Osteocyte (in vitro differentiated cells): ENCODE results near the gene GBGT1. TPM values are rescaled to one million over a fixed set of nuclear protein-coding genes. Genes with fewer than 3 reads are reported as not detected.

ENCODE experiments used
- DNase-seq: peaks from one replicate; pipeline ENCODE4 v3.0.0; 2021; ENCODE audit warnings: mixed read lengths; ENCODE audit not compliant: unreplicated experiment; ENCODE audit errors: extremely low spot score
- H3K27ac Mint-ChIP-seq: one replicate; pipeline ENCODE4 v1.8.0; 2021; ENCODE audit warnings: mild to moderate bottlenecking, mixed read lengths; ENCODE audit not compliant: unreplicated experiment
- H3K27me3 Mint-ChIP-seq: one replicate; pipeline ENCODE4 v1.8.0; 2021; ENCODE audit warnings: mixed read lengths; ENCODE audit not compliant: unreplicated experiment
- H3K36me3 Mint-ChIP-seq: one replicate; pipeline ENCODE4 v1.8.0; 2021; ENCODE audit warnings: mixed read lengths; ENCODE audit not compliant: unreplicated experiment
- H3K4me1 Mint-ChIP-seq: one replicate; pipeline ENCODE4 v1.8.0; 2021; ENCODE audit warnings: mixed read lengths; ENCODE audit not compliant: unreplicated experiment
- H3K4me3 Mint-ChIP-seq: one replicate; pipeline ENCODE4 v1.8.0; 2021; ENCODE audit warnings: mild to moderate bottlenecking, moderate library complexity, mixed read lengths; ENCODE audit not compliant: unreplicated experiment
- H3K9me3 Mint-ChIP-seq: one replicate; pipeline ENCODE4 v1.8.0; 2021; ENCODE audit warnings: mixed read lengths; ENCODE audit not compliant: unreplicated experiment
- CTCF ChIP-seq: fragments of 200-600 bp; sonication (generic); IDR thresholded peaks from 2 replicates; pipeline ENCODE4 v1.5.0; 2021; ENCODE audit warnings: antibody characterized with exemption, mild to moderate bottlenecking, moderate library complexity
- total RNA-seq: library from RNA; stranded (reverse); gene quantifications from 2 replicates; pipeline ENCODE4 v1.2.1, GENCODE V29; 2021

GBGT1 gene
- total RNA-seq, 1 donor from 2014 or later: 4.1 TPM

DNA sequence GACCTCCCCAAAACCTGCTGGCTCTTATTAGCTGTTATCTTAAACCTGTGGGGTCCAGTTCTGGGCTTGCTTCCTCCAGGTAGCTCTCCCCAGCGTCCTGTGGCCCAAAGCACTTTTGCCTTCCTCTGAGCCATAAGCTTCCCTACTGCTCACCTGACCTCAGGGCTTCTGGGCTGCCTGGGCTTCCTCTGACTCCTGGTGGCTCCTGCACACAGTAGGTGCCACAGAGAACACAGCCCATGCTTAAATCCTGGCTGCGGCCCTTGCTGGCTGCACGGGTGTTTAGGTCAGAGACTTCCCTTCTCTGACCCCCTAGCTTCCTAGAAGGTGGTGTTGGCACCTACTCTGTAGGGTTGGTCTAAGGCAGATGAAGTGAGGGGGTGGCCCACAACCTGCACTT is 45.1 kb downstream of the GBGT1 start:
- Mint-ChIP-seq H3K36me3 (no peaks in the 10 kb centered on the region), H3K27ac (peak overlapping the region; percentile 52), H3K4me1 (peaks cover 73% of the 10 kb centered on the region), H3K27me3 (no peaks in the 10 kb centered on the region), H3K4me3 (peak overlapping the region; percentile 74), H3K9me3 (no peaks in the 10 kb centered on the region)
- no peak for DNase-seq
- TF ChIP-seq CTCF: no peak

DNA sequence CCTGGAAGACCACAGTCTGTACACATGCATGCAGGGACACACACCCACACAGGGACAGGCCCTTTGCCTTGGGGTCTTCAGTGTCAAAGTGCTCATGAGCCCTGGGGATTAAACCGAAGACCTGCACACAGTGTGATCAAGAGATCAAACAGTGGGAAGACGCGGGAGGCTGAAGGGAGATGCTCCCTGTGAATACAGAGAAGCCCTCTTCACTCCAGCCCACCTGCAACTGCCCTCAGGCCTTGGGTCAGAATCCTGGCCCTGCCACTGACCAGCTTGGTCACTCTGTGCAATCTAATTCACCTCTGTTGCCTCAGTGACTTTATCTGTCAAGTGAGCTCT is 45.6 kb downstream of the GBGT1 start:
- Mint-ChIP-seq H3K27ac (no peak overlapping the region), H3K4me3 (no peak overlapping the region), H3K9me3 (no peaks in the 10 kb centered on the region), H3K27me3 (no peaks in the 10 kb centered on the region), H3K4me1 (peaks cover 75% of the 10 kb centered on the region), H3K36me3 (no peaks in the 10 kb centered on the region)
- no peak for DNase-seq
- TF ChIP-seq CTCF: no peak

DNA sequence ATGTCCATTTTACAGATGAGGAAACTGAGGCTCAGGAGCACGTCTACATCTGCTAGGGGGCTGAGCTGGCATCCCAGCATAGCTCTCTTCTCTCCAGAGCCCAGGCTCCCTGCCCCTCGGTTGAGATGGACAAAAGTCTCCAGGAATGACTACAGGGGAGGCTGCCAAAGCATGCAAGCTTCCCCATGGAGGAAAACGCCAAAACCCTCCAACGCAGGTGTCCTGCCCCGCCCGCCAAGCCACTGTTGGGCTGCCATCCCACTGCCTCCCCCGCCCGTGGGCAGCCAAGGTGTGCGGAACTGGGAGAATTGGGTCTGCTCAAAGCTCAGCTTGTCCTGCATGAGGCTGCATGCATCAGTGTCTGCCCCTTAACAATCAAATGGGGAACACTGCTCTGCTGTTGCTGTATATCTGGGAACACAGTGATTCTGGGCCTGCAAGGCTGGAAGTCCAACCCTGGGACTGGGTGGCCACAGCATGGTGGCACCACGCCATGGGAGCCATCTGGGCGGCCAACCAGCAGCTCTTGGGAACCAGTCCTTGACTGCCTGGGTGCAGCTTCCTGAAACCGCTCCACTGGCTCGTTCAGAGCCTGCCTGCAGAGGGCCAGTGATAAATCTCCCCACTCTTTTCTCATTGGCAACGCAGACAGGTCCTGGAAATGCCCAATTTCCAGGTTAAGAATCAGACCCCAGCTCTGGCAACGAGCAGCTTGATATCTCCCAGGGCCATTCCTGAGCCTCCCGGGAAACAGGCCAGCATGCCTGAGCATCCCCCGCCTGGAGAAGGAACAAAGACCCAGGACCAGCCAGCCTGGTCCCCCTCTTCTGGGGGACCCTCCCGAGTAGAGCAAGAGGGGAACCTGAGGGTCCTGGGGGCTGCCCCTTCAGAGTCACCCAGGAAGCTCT is 46.2 kb downstream of the GBGT1 start:
- Mint-ChIP-seq H3K27ac (no peak overlapping the region), H3K4me3 (no peak overlapping the region), H3K4me1 (peaks cover 75% of the 10 kb centered on the region), H3K36me3 (no peaks in the 10 kb centered on the region), H3K27me3 (no peaks in the 10 kb centered on the region), H3K9me3 (no peaks in the 10 kb centered on the region)
- no peak for TF ChIP-seq CTCF
- no peak for DNase-seq

DNA sequence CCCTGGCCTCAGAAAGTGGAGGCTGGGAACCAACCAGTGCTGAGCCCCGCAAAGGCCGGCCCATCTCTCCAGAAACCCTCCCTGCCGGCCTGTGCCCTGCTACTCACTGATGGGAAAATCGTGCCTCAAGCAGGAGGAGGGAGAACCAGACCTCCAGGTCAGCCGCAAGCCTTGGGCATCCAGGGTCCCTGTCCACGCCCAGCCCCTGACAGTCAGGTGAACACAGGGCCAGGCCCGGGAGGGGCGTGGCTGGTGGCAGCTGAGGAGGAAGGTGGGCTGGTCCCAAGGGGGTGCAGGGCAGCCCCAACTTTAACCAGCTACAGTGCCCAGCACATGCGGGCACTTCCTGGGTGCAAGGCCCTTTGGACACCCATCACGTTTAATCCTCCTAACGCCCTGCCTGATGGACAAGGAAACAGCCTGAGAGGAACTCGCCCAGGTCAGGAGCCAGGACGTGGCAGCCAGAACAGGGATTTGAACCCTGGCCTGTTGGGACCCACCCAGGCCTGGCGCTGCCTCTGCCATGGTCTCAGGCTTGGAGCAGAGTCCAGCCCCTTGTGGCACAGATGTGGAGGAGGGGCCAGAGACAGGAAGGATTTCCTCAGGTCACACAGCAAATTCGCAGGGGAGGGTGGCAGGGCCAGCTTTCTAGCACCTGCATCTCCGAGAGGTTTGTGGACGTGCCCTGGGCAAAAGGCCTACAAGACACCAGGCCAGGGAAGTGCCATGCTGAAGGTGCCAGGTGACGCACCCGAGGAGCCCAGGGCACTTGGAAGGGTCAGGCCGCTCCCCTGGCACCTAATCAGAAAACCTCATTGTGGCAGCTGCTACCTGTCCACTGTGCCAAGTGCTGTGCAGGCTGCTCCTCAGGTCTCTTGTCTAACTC is 47.1 kb downstream of the GBGT1 start:
- Mint-ChIP-seq H3K9me3 (no peaks in the 10 kb centered on the region), H3K4me3 (no peak overlapping the region), H3K27ac (no peak overlapping the region), H3K27me3 (no peaks in the 10 kb centered on the region), H3K36me3 (no peaks in the 10 kb centered on the region), H3K4me1 (peaks cover 72% of the 10 kb centered on the region)
- DNase-seq: no peak
- TF ChIP-seq CTCF: no peak
